Measurements from ENCODE around the gene OBSCN.
A peak's percentile ranks its signal among the peaks of the same experiment; 100 is the strongest.

OBSCN gene

GRCh38 chr1:228207851-228208821 lies at the start of gene OBSCN:
Gene OBSCN (plus strand): TSS chr1:228208044. CDS start chr1:228211784, 3,740 bp downstream.
- DNase-seq (ENCODE audit: low read depth), result no peak

- no peak for DNase-seq (ENCODE audit: low read depth)
These were observed 49.5 kb upstream of the OBSCN start for GRCh38 chr1:228158151-228159007.

- DNase-seq (ENCODE audit: low read depth), result no peak
These were observed 48.7 kb upstream of the OBSCN start for GRCh38 chr1:228159008-228159665.

GRCh38 chr1:228160201-228160761 lies 47.6 kb upstream of the OBSCN start:
- DNase-seq (ENCODE audit: low read depth), result no peak

- no peak for DNase-seq (ENCODE audit: low read depth)
These were observed 46.5 kb upstream of the OBSCN start for GRCh38 chr1:228161362-228161761.

- no peak for DNase-seq (ENCODE audit: low read depth)
These were observed 46.0 kb upstream of the OBSCN start for GRCh38 chr1:228161866-228162265.

- no peak for DNase-seq (ENCODE audit: low read depth)
These were observed 45.4 kb upstream of the OBSCN start for GRCh38 chr1:228162286-228163006.

GRCh38 chr1:228163007-228163753 lies 44.7 kb upstream of the OBSCN start:
- DNase-seq (ENCODE audit: low read depth), result no peak

GRCh38 chr1:228163776-228164519 lies 43.9 kb upstream of the OBSCN start:
- no peak for DNase-seq (ENCODE audit: low read depth)

- DNase-seq (ENCODE audit: low read depth), result no peak
These were observed 43.1 kb upstream of the OBSCN start for GRCh38 chr1:228164561-228165371.

GRCh38 chr1:228165372-228166169 lies 42.3 kb upstream of the OBSCN start, which contains the start of gene IBA57:
Gene IBA57 (plus strand): TSS chr1:228165804. CDS start chr1:228165817, 13 bp downstream.
- peak; percentile 98 for DNase-seq (ENCODE audit: low read depth)

GRCh38 chr1:228166170-228166936 lies 41.5 kb upstream of the OBSCN start:
- peak; percentile 20 for DNase-seq (ENCODE audit: low read depth)

GRCh38 chr1:228168563-228169270 lies 39.1 kb upstream of the OBSCN start:
- no peak for DNase-seq (ENCODE audit: low read depth)

GRCh38 chr1:228169345-228169744 lies 38.5 kb upstream of the OBSCN start:
- no peak for DNase-seq (ENCODE audit: low read depth)

- DNase-seq (ENCODE audit: low read depth), result no peak
These were observed 37.2 kb upstream of the OBSCN start for GRCh38 chr1:228170666-228171065.

GRCh38 chr1:228171221-228171891 lies 36.5 kb upstream of the OBSCN start:
- no peak for DNase-seq (ENCODE audit: low read depth)

Measured in stimulated activated CD8-positive, alpha-beta memory T cell treated with anti-CD3 and anti-CD28 coated beads, Interleukin-7, amount 100 ng/mL, for 24 hours (primary cell).